CD4-positive, CD25-positive, alpha-beta regulatory T cell (primary cell): ENCODE measurements around the gene NSA2. TPM values are rescaled to one million over a fixed set of nuclear protein-coding genes. Genes with fewer than 3 reads are reported as not detected.
"Not testable (repeated sequence)": the region's sequence is repeated elsewhere in the genome, so short reads cannot be mapped to it uniquely, and the experiment has no call there.

Experiments
- ATAC-seq, 2 donors: fragments of 150-1000 bp; cut with Tn5 transposase; one replicate each; pipeline ENCODE4 v1.10.0; 2021; ENCODE audit warnings: low read depth in 2 of 2, moderate number of reproducible peaks in 2 of 2, moderate library complexity in 1 of 2
- DNase-seq, 3 donors: peaks; one replicate each; pipeline versions ENCODE4 v3.0.0 to v3.0.0-alpha.2; 2012 to 2022; ENCODE audit warnings: mixed read lengths in 1 of 3
- H3K27ac ChIP-seq: one replicate; pipeline ENCODE4 v1.7.0; 2013; ENCODE audit warnings: mild to moderate bottlenecking, low read length; ENCODE audit not compliant: insufficient read depth, poor library complexity, severe bottlenecking
- H3K27me3 ChIP-seq: one replicate; pipeline ENCODE4 v1.7.0; 2013; ENCODE audit warnings: low read length; ENCODE audit not compliant: control insufficient read depth, insufficient read depth
- H3K36me3 ChIP-seq: one replicate; pipeline ENCODE4 v1.7.0; 2013; ENCODE audit warnings: mild to moderate bottlenecking, low read length, moderate library complexity; ENCODE audit not compliant: control insufficient read depth, insufficient read depth
- H3K4me1 ChIP-seq: 2 replicates; pipeline ENCODE4 v1.7.0; 2013; ENCODE audit warnings: mild to moderate bottlenecking, low read length; ENCODE audit not compliant: insufficient read depth, control insufficient read depth, poor library complexity, severe bottlenecking
- H3K4me3 ChIP-seq: one replicate; pipeline ENCODE4 v1.7.0; 2013; ENCODE audit warnings: low read depth, mild to moderate bottlenecking, low read length, moderate library complexity
- H3K9me3 ChIP-seq, 2 experiments: 1 replicate in 1 of 2; 2 replicates in 1 of 2; pipeline ENCODE4 v1.7.0; 2013; ENCODE audit warnings: low read length in 2 of 2, mild to moderate bottlenecking in 1 of 2, moderate library complexity in 1 of 2; ENCODE audit not compliant: control insufficient read depth in 2 of 2
- H3K27ac Mint-ChIP-seq, 3 donors: one replicate each; pipeline ENCODE4 v1.8.0; 2020 to 2022; ENCODE audit warnings: mild to moderate bottlenecking in 3 of 3, mixed read lengths in 3 of 3, moderate library complexity in 2 of 3
- H3K27me3 Mint-ChIP-seq: one replicate; pipeline ENCODE4 v1.8.0; 2022; ENCODE audit warnings: mild to moderate bottlenecking, mixed read lengths
- H3K36me3 Mint-ChIP-seq: one replicate; pipeline ENCODE4 v1.8.0; 2020; ENCODE audit warnings: mixed read lengths
- H3K4me1 Mint-ChIP-seq, 4 donors: one replicate each; pipeline ENCODE4 v1.8.0; 2020 to 2022; ENCODE audit warnings: mixed read lengths in 4 of 4, mild to moderate bottlenecking in 1 of 4
- H3K4me3 Mint-ChIP-seq, 4 donors: one replicate each; pipeline ENCODE4 v1.8.0; 2020 to 2022; ENCODE audit warnings: mild to moderate bottlenecking in 4 of 4, mixed read lengths in 4 of 4, moderate library complexity in 3 of 4
- H3K9me3 Mint-ChIP-seq, 7 donors: one replicate each; pipeline ENCODE4 v1.8.0; 2020 to 2022; ENCODE audit warnings: mixed read lengths in 7 of 7, mild to moderate bottlenecking in 3 of 7, moderate library complexity in 2 of 7
- polyA plus RNA-seq, 4 donors: library from polyadenylated mRNA; unstranded; fragments of 300-500 nt; fragmentation: Illumina TruSeq; gene quantifications; one replicate each; pipeline ENCODE4 v1.2.3, GENCODE V29; 2021
- total RNA-seq: library from RNA; stranded (reverse); gene quantifications from one replicate; pipeline ENCODE4 v1.2.3, GENCODE V29; 2022

The NSA2 gene
- total RNA-seq (86.2 TPM), polyA plus RNA-seq (10 to 100 TPM; 50.9 to 67.0 (median 60.1) TPM)

GRCh38 chr5:74766849-74767578 lies at the start of gene NSA2, which contains the start of gene GFM2:
Gene NSA2 (plus strand): TSS chr5:74767249. CDS start chr5:74767361, 112 bp downstream.
Gene GFM2 (minus strand): TSS chr5:74767117. CDS start chr5:74763742, 3,375 bp downstream.
- Histone ChIP-seq H3K9me3 (no peaks in the 10 kb centered on the region), H3K4me3 (peak within 1 kb of the TSS; percentile 100), H3K27me3 (no peaks in the 10 kb centered on the region), H3K4me1 (peaks cover 34% of the 10 kb centered on the region), H3K36me3 (peaks cover 39% of the 10 kb centered on the region), H3K27ac (peak within 1 kb of the TSS; percentile 77)
- H3K36me3 Mint-ChIP-seq: peaks cover 23% of the 10 kb centered on the region
- H3K27me3 Mint-ChIP-seq: peaks cover 4% of the 10 kb centered on the region
- H3K4me3 Mint-ChIP-seq: peak within 1 kb of the TSS; percentile 93 to 100 (median 100)
- no peaks in the 10 kb centered on the region for H3K9me3 Mint-ChIP-seq
- DNase-seq (peak; percentile 90 to 97 (median 94)), ATAC-seq (peak; percentile 92 to 94)
- peaks cover 10 to 66% (median 29%) of the 10 kb centered on the region in 4 donors for H3K4me1 Mint-ChIP-seq
- H3K27ac Mint-ChIP-seq: peak within 1 kb of the TSS; percentile 97 to 99 (median 98)

GRCh38 chr5:74717596-74717995 lies 49.5 kb upstream of the NSA2 start:
- peaks cover 51% of the 10 kb centered on the region for H3K36me3 ChIP-seq

GRCh38 chr5:74722271-74722670 lies 44.8 kb upstream of the NSA2 start:
- Mint-ChIP-seq H3K27ac (no peak overlapping the region), H3K36me3 (peaks cover 60% of the 10 kb centered on the region), H3K4me1 (no peaks in the 10 kb centered on the region), H3K27me3 (no peaks in the 10 kb centered on the region), H3K4me3 (no peak overlapping the region), H3K9me3 (peaks cover 0 to 7% (median 0%) of the 10 kb centered on the region in 7 donors)
- H3K27ac ChIP-seq: no peak overlapping the region
- DNase-seq (no peak), ATAC-seq (no peak)
- H3K9me3 ChIP-seq: peaks cover 0 to 4% of the 10 kb centered on the region in 2 experiments
- H3K27me3 ChIP-seq: no peaks in the 10 kb centered on the region
- H3K4me3 ChIP-seq: no peak overlapping the region
- no peaks in the 10 kb centered on the region for H3K4me1 ChIP-seq
- peaks cover 77% of the 10 kb centered on the region for H3K36me3 ChIP-seq

More at GRCh38 chr5:74717596-74717995, 49.5 kb upstream of the NSA2 start:
- peaks cover 0 to 3% (median 0%) of the 10 kb centered on the region in 7 donors for H3K9me3 Mint-ChIP-seq
- peaks cover 0 to 7% (median 3%) of the 10 kb centered on the region in 4 donors for H3K4me1 Mint-ChIP-seq
- peak overlapping the region in 2 of 3 donors; percentile 44 to 52 for H3K27ac Mint-ChIP-seq
- H3K4me3 ChIP-seq: no peak overlapping the region
- H3K4me3 Mint-ChIP-seq: no peak overlapping the region
- H3K27me3 ChIP-seq: no peaks in the 10 kb centered on the region
- no peaks in the 10 kb centered on the region for H3K27me3 Mint-ChIP-seq
- ATAC-seq: no peak
- H3K9me3 ChIP-seq: peaks cover 0 to 4% of the 10 kb centered on the region in 2 experiments
- DNase-seq: no peak
- no peaks in the 10 kb centered on the region for H3K4me1 ChIP-seq
- no peak overlapping the region for H3K27ac ChIP-seq
- peaks cover 44% of the 10 kb centered on the region for H3K36me3 Mint-ChIP-seq

GRCh38 chr5:74725331-74725730 lies 41.7 kb upstream of the NSA2 start:
- H3K27ac Mint-ChIP-seq: no peak overlapping the region
- H3K36me3 Mint-ChIP-seq: peaks cover 50% of the 10 kb centered on the region
- DNase-seq: no peak

GRCh38 chr5:74736759-74737158 lies 30.3 kb upstream of the NSA2 start:
- Histone ChIP-seq H3K4me3 (no peak overlapping the region), H3K27ac (no peak overlapping the region), H3K4me1 (no peaks in the 10 kb centered on the region), H3K36me3 (peaks cover 56% of the 10 kb centered on the region), H3K9me3 (no peaks in the 10 kb centered on the region), H3K27me3 (no peaks in the 10 kb centered on the region)
- Mint-ChIP-seq H3K27me3 (no peaks in the 10 kb centered on the region), H3K4me1 (peaks cover 0 to 3% (median 2%) of the 10 kb centered on the region in 4 donors), H3K4me3 (no peak overlapping the region), H3K36me3 (peaks cover 49% of the 10 kb centered on the region), H3K9me3 (peaks cover 0 to 1% (median 0%) of the 10 kb centered on the region in 7 donors), H3K27ac (no peak overlapping the region)
- ATAC-seq: no peak
- DNase-seq: no peak

More at GRCh38 chr5:74725331-74725730, 41.7 kb upstream of the NSA2 start:
- no peaks in the 10 kb centered on the region for H3K27me3 Mint-ChIP-seq
- Histone ChIP-seq H3K9me3 (peaks cover 0 to 4% of the 10 kb centered on the region in 2 experiments), H3K4me3 (no peak overlapping the region), H3K36me3 (peaks cover 73% of the 10 kb centered on the region), H3K27ac (no peak overlapping the region), H3K27me3 (no peaks in the 10 kb centered on the region), H3K4me1 (no peaks in the 10 kb centered on the region)
- no peaks in the 10 kb centered on the region for H3K4me1 Mint-ChIP-seq
- H3K9me3 Mint-ChIP-seq: peaks cover 0 to 7% (median 0%) of the 10 kb centered on the region in 7 donors
- H3K4me3 Mint-ChIP-seq: no peak overlapping the region
- no peak for ATAC-seq

- Histone ChIP-seq H3K9me3 (no peaks in the 10 kb centered on the region), H3K27me3 (no peaks in the 10 kb centered on the region), H3K36me3 (peaks cover 50% of the 10 kb centered on the region), H3K4me1 (no peaks in the 10 kb centered on the region), H3K27ac (no peak overlapping the region), H3K4me3 (no peak overlapping the region)
- no peak for ATAC-seq
- Mint-ChIP-seq H3K36me3 (peaks cover 47% of the 10 kb centered on the region), H3K4me3 (no peak overlapping the region), H3K27ac (no peak overlapping the region), H3K4me1 (peaks cover 0 to 7% (median 4%) of the 10 kb centered on the region in 4 donors), H3K9me3 (no peaks in the 10 kb centered on the region), H3K27me3 (no peaks in the 10 kb centered on the region)
- no peak for DNase-seq
These were observed 28.6 kb upstream of the NSA2 start for GRCh38 chr5:74738406-74738805.

- peaks cover 47% of the 10 kb centered on the region for H3K36me3 Mint-ChIP-seq
- not testable (repeated sequence) for H3K9me3 Mint-ChIP-seq, H3K4me3 Mint-ChIP-seq, H3K27me3 ChIP-seq, ATAC-seq, H3K4me1 ChIP-seq, DNase-seq, H3K27ac ChIP-seq, H3K4me3 ChIP-seq, H3K9me3 ChIP-seq, H3K27ac Mint-ChIP-seq, H3K27me3 Mint-ChIP-seq
- H3K4me1 Mint-ChIP-seq: peaks cover 0 to 27% (median 9%) of the 10 kb centered on the region in 4 donors
- H3K36me3 ChIP-seq: peaks cover 66% of the 10 kb centered on the region
These were observed 18.3 kb upstream of the NSA2 start for GRCh38 chr5:74748742-74749141.
